T-helper 1 cell treated with Interleukin-12 subunit alpha and Interleukin-12 subunit beta and Interleukin-4 antibody, amounts not matched to agents 30 μg/mL and 1 μg/mL, for 36 hours (primary cell): ENCODE data around the gene SMARCC1.

ENCODE experiments used
- H3K27ac Mint-ChIP-seq: one replicate; pipeline ENCODE4 v1.8.0; 2021; ENCODE audit warnings: mild to moderate bottlenecking, mixed read lengths
- H3K27me3 Mint-ChIP-seq: one replicate; pipeline ENCODE4 v1.8.0; 2021; ENCODE audit warnings: low read depth, mixed read lengths
- H3K36me3 Mint-ChIP-seq: one replicate; pipeline ENCODE4 v1.8.0; 2021; ENCODE audit warnings: low read depth, mixed read lengths
- H3K4me1 Mint-ChIP-seq: one replicate; pipeline ENCODE4 v1.8.0; 2021; ENCODE audit warnings: low read depth, mixed read lengths
- H3K4me3 Mint-ChIP-seq: one replicate; pipeline ENCODE4 v1.8.0; 2021; ENCODE audit warnings: mild to moderate bottlenecking, moderate library complexity, mixed read lengths
- H3K9me3 Mint-ChIP-seq: one replicate; pipeline ENCODE4 v1.8.0; 2021; ENCODE audit warnings: mixed read lengths

SMARCC1 gene

DNA sequence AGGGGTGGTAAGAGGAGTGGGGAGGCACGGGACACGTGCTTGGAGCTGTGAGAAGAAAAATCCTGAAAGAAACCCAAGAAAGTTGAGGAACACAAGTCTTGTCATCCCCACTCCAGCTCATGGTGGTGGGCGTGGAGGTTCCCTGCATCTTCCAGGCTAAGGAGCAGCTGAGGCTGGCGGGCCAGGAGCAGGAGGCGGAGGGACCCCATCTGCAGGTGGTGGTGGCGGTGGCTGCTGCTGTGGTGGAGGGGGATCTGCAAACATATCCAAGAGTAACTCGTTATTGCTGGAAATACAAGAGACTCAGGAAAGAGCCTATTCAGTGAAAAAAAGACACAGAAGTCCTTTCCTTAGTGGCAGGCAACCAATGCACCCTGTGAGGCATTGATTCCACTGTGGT, 193.6 kb downstream of the SMARCC1 start:
- Mint-ChIP-seq H3K36me3 (peaks cover 33% of the 10 kb centered on the region), H3K27me3 (no peaks in the 10 kb centered on the region), H3K9me3 (no peaks in the 10 kb centered on the region), H3K4me3 (no peak overlapping the region), H3K4me1 (no peaks in the 10 kb centered on the region), H3K27ac (no peak overlapping the region)

DNA sequence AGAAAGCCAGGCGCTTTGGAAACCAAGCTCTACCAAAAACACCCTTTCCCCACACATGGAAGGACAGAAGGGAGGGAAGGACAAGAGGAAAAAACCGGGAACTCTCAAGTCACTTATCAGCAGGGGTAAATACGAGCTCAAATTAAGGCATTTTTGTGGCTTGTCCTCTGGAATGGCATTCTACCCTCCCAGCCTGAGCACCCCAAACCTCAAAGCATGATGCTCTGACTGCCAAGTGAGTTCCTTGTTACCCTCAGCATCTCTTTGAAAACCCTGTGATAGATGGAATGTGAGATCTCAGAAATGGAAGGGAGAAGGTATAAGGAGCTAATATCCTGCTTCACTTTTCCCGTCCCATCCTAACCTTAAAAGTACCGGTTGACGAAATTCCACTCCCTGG, 194.9 kb downstream of the SMARCC1 start:
- Mint-ChIP-seq H3K36me3 (peaks cover 30% of the 10 kb centered on the region), H3K27me3 (peaks cover 3% of the 10 kb centered on the region), H3K9me3 (no peaks in the 10 kb centered on the region), H3K4me3 (no peak overlapping the region), H3K4me1 (no peaks in the 10 kb centered on the region), H3K27ac (no peak overlapping the region)

DNA sequence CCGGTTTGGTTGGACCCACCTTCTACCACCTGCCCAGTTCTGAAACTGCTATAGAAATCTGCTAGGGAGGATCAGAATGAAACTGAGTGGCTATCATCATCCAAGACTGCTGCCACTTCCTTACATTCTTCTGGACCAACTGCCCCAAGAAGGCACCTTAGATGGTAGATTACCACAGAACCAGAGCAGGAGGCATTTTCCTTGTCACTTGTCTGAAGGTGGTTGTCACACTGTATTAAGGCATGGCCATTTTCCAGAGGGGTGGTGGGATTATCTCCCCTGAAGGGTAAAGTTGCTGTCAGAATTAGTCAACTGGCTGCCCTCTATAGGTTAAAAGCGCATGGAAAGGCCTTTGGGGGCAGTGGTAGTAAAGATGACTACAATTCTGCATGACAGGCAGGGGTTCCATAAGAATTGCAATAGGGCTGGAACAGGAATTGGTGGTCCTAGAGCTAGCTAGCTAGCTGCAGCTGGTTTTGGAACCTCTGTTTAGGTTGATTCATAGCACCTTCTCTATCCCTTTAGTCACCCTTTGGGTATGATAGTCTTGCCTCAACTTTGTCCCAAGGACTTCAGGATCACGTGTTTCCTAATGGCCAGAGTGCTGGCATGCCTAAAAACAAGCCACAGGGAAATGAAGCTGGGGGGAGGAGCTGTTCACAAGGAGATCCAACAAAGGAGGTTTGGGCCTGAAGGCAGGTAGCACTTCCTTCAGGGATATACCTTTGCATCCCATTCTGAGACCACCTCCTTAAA, 198.2 kb downstream of the SMARCC1 start:
- Mint-ChIP-seq H3K27ac (no peak overlapping the region), H3K36me3 (peaks cover 18% of the 10 kb centered on the region), H3K4me3 (no peak overlapping the region), H3K9me3 (no peaks in the 10 kb centered on the region), H3K4me1 (no peaks in the 10 kb centered on the region), H3K27me3 (peaks cover 27% of the 10 kb centered on the region)

DNA sequence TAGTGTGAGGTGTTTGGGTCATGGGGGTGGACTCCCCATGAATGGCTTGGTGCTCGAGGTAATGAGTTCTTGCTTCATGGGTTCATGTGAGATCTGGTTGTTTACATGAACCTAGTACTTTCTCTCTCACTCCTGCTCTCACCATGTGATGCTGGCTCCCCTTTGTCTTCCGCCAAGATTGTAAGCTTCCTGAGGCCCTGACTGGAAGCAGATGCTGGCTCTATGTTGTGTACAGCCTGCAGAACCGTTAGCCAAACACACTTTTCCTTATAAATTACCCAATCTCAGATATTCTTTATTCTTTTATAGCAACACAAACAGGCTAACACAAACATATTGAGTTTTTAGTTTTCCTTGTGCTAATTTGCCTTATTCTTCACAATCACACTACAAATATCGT, 199.9 kb downstream of the SMARCC1 start:
- Mint-ChIP-seq H3K36me3 (peaks cover 9% of the 10 kb centered on the region), H3K9me3 (no peaks in the 10 kb centered on the region), H3K4me1 (no peaks in the 10 kb centered on the region), H3K27ac (no peak overlapping the region), H3K27me3 (peaks cover 31% of the 10 kb centered on the region), H3K4me3 (no peak overlapping the region)

DNA sequence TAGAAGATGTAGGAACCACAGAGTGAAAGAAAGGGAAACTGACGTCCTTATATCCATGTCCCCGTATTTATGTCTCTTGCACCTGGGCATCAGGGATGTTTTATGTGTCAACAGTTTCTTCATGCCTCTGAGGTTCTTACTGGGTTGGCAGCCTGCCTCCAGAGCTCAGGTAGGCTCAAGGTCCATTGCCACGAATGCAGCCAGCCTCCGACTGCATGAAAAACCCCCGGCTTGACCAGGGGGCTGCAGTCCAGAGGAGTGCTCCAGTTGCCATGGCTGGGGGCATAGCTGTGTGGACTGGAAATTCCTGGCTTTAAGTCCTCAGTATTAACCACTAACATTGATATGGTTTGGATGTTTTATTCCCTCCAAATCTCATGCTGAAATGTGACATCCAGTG, 200.3 kb downstream of the SMARCC1 start:
- Mint-ChIP-seq H3K9me3 (no peaks in the 10 kb centered on the region), H3K27ac (no peak overlapping the region), H3K27me3 (peaks cover 31% of the 10 kb centered on the region), H3K36me3 (peaks cover 9% of the 10 kb centered on the region), H3K4me3 (no peak overlapping the region), H3K4me1 (no peaks in the 10 kb centered on the region)

DNA sequence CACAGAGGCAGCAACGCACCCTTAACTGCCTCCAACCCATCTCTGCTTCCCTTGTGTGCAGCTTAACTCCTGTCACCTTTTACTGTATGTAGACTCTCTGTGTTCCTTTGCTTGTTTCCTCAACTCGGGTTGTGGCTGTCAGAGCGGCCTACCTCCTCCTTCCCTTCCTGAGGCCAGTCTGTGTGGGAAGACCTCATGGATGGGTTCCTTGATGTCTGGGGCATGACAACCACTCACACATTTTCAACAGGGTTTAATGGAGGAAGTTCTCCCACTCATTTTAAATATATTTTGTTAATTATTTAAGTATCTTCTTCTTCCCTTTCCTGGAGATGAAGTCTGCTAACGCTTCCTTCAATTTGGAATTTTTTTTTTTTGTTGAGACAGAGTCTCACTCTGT, 201.2 kb downstream of the SMARCC1 start:
- peak overlapping the region; percentile 60 for H3K4me3 Mint-ChIP-seq
- H3K36me3 Mint-ChIP-seq = peaks cover 4% of the 10 kb centered on the region
- no peaks in the 10 kb centered on the region for H3K9me3 Mint-ChIP-seq
- H3K4me1 Mint-ChIP-seq = no peaks in the 10 kb centered on the region
- no peak overlapping the region for H3K27ac Mint-ChIP-seq
- peaks cover 34% of the 10 kb centered on the region for H3K27me3 Mint-ChIP-seq

GRCh38 chr3:47579875-47580274, 201.8 kb downstream of the SMARCC1 start:
- H3K4me3 Mint-ChIP-seq = peak overlapping the region; percentile 60
- H3K9me3 Mint-ChIP-seq = no peaks in the 10 kb centered on the region
- peaks cover 37% of the 10 kb centered on the region for H3K27me3 Mint-ChIP-seq
- no peak overlapping the region for H3K27ac Mint-ChIP-seq
- no peaks in the 10 kb centered on the region for H3K4me1 Mint-ChIP-seq
- H3K36me3 Mint-ChIP-seq = no peaks in the 10 kb centered on the region

DNA sequence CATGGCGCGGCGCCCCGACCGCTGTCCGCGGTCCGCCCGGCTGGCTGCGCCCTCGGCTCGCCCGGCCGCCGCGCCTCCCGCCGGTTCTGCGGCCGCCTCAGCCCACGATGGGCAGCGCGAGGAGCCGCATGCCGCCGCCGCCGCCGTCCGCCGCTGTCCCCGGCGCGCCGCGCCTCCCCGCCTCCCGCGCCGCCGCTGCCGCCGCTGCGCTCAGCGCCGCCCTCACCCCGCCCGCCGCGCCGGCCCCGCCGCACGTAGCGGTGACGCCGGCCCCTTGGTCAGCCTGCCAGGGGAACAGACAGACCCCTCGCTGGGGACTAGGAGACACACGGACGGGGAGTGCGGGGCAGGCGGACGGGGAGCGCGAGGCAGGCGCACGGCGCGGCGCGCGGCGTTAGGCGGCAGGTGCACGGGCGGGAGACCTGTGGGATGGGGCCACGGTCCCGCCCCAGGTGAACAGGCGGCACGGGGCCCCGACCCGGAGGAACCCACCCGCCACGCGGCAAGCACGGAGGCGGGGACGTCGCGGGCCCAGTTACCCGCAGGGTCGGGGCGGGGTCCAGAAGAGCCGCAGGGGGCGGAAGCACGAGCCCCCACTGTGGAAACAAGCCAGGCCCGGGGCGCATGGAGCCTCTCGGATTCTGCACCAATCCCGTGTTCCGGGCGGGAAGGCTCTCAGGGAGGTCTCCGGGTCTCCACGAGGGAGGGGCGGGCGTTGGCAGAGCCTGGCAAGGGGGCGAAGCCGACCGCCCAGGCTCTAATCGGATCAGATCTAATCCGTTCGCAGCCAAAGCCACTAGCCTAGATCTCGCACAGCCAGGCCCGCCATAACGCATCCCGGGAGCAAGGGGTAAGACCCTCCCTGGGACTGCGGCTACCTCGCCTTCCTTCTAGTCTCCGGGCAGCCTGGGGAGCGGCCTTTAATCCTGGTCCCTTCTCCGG, 202.7 kb downstream of the SMARCC1 start, which contains the start of gene CSPG5:
CSPG5 (minus strand) TSS at position 175 of the 942 bp plus-strand sequence; CDS start at position 3, 172 bp downstream.
- Mint-ChIP-seq H3K4me1 (no peaks in the 10 kb centered on the region), H3K4me3 (peak within 1 kb of the TSS; percentile 42), H3K36me3 (no peaks in the 10 kb centered on the region), H3K9me3 (no peaks in the 10 kb centered on the region), H3K27ac (no peak within 1 kb of the TSS), H3K27me3 (peaks cover 39% of the 10 kb centered on the region)

DNA sequence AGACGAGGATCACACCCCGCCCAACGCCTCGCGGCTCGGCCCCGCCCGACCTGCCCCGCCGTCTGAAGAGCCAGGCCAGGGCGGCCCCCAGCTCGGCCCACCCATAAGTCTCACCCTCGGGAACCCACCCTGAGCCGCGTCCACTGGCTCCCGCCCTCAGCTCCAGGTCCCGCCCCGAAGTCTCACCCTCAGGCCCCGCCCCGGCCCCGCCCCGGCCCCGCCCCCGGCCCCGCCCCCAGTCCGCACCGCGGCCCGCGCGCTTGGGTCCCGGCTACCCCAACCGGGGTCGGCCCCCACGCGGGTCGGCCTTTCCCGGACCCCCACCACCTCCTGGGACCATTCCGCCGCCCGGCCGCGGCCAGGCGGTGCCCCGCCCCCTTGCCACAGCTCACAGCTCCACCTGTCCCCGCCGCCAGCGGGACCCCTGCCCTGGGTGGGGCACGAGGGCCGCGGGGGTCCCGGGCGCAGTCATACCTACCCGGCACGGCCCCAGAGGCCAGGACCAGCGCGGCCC, 203.5 kb downstream of the SMARCC1 start:
- Mint-ChIP-seq H3K4me1 (no peaks in the 10 kb centered on the region), H3K4me3 (peak overlapping the region; percentile 40), H3K27ac (no peak overlapping the region)

GRCh38 chr3:47577583-47578118, 204.0 kb downstream of the SMARCC1 start:
- H3K36me3 Mint-ChIP-seq = no peaks in the 10 kb centered on the region
- H3K4me1 Mint-ChIP-seq = no peaks in the 10 kb centered on the region
- H3K27me3 Mint-ChIP-seq = peaks cover 51% of the 10 kb centered on the region

More for the DNA sequence above, 203.5 kb downstream of the SMARCC1 start:
- H3K27me3 Mint-ChIP-seq = peaks cover 46% of the 10 kb centered on the region
- H3K9me3 Mint-ChIP-seq = no peaks in the 10 kb centered on the region
- no peaks in the 10 kb centered on the region for H3K36me3 Mint-ChIP-seq

DNA sequence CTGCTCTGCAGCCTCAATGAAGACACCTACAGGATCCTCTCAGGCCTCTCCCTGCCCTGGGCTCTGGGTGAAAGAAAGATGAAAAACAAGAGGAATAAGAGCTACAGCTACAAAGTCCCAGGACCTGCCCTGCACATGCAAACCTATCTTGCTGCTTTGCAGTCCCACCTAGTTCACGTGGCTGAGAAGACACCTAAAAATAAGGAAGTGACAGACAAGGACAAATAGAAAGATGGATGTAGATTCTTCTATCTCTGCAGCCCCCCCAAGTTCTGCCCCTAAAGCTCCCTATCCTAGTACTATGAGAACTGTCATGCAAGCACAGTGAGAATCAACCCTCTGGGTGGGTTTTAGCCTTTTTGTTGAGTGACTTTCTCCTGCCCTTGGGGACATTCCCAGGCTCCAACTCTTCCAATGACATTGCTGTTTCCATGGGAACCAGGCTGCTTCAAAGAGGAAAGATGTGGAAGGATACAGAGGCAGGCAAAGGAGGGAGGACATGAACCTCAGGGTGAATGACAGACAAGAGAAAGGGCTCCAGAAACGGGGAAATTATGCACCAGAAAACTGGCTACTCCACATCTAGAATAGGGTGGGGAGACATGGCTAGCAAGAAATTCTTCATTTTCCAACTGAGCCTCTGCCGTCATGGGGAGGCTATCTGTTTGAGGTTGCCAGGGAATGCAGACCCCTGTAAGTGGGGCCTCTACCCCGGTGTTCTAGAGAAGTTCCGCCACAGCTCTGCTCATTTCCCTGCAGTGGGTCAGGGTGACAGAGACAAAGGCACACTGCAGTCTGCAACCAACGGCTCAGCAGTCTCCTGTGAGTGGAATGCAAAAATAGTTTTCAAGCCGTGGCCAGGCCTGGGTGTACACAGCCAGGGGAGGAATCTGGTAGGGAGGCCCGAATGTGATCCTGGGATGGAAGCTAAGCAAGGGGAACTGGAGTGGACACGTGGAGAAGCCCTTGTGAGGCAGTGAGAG, 208.2 kb downstream of the SMARCC1 start:
- Mint-ChIP-seq H3K4me1 (no peaks in the 10 kb centered on the region), H3K27me3 (peaks cover 43% of the 10 kb centered on the region), H3K27ac (no peak overlapping the region), H3K9me3 (no peaks in the 10 kb centered on the region), H3K4me3 (no peak overlapping the region), H3K36me3 (no peaks in the 10 kb centered on the region)

More at GRCh38 chr3:47577583-47578118, 204.0 kb downstream of the SMARCC1 start:
- Mint-ChIP-seq H3K27ac (no peak overlapping the region), H3K9me3 (no peaks in the 10 kb centered on the region), H3K4me3 (peak overlapping the region; percentile 40)

- Mint-ChIP-seq H3K9me3 (no peaks in the 10 kb centered on the region), H3K4me1 (no peaks in the 10 kb centered on the region), H3K27ac (no peak overlapping the region), H3K36me3 (no peaks in the 10 kb centered on the region), H3K27me3 (peaks cover 42% of the 10 kb centered on the region), H3K4me3 (no peak overlapping the region)
Measured at GRCh38 chr3:47571391-47572175, 210.1 kb downstream of the SMARCC1 start.

- Mint-ChIP-seq H3K9me3 (no peaks in the 10 kb centered on the region), H3K27me3 (peaks cover 33% of the 10 kb centered on the region), H3K27ac (no peak overlapping the region), H3K4me1 (no peaks in the 10 kb centered on the region), H3K4me3 (no peak overlapping the region), H3K36me3 (no peaks in the 10 kb centered on the region)
Measured at GRCh38 chr3:47568901-47569300, 212.8 kb downstream of the SMARCC1 start.
